IMR-90 (cell line): ENCODE data around the gene MEF2C. TPM values are rescaled to one million over a fixed set of nuclear protein-coding genes. Genes with fewer than 3 reads are reported as not detected.

ENCODE experiments used
- ATAC-seq: fragments of 200-7000 bp; cut with Tn5 transposase; 2 replicates; pipeline ENCODE4 v1.9.1; 2020; ENCODE audit warnings: low read depth, mild to moderate bottlenecking, moderate library complexity
- BruUV-seq: library from RNA; stranded (reverse); fragments of 400-500 nt; replicated peaks from 2 replicates; lab custom pipeline; 2021; lab: Mats Ljungman, UMichigan
- CTCF ChIA-PET: fragments of 300-600 bp; formaldehyde crosslinking; extraction: SDS; loops from one replicate; lab custom pipeline; 2021; ENCODE audit warnings: antibody characterized with exemption; lab: Yijun Ruan, JAX
- POLR2A ChIA-PET: fragments of 300-600 bp; sonication (Branson Sonifier 250); formaldehyde crosslinking; loops from one replicate; lab custom pipeline; 2022; ENCODE audit warnings: antibody characterized with exemption; ENCODE audit not compliant: unreplicated experiment; lab: Charles Lee
- DNase-seq: peaks from one replicate; pipeline ENCODE4 v3.0.0; 2013
- H2AFZ ChIP-seq: replicated peaks from 2 replicates; pipeline ENCODE3; 2013; ENCODE audit warnings: low read length, mild to moderate bottlenecking; ENCODE audit not compliant: poor library complexity
- H2AK5ac ChIP-seq: 2 replicates; pipeline ENCODE4 v1.6.1; 2013; ENCODE audit warnings: low read depth, low read length, inconsistent platforms
- H2AK9ac ChIP-seq: replicated peaks from 2 replicates; pipeline ENCODE3; 2013; ENCODE audit warnings: mild to moderate bottlenecking, low read depth, low read length, moderate library complexity; ENCODE audit not compliant: poor library complexity
- H2BK120ac ChIP-seq: 2 replicates; pipeline ENCODE4 v1.6.1; 2013; ENCODE audit warnings: low read depth, low read length, inconsistent platforms
- H2BK15ac ChIP-seq: 3 replicates; pipeline ENCODE4 v1.6.1; 2013; ENCODE audit warnings: low read depth, low read length, inconsistent platforms
- H2BK20ac ChIP-seq: 2 replicates; pipeline ENCODE4 v1.6.1; 2013; ENCODE audit warnings: low read depth, mild to moderate bottlenecking, inconsistent platforms, low read length, moderate library complexity
- H2BK5ac ChIP-seq: 2 replicates; pipeline ENCODE4 v1.6.1; 2013; ENCODE audit warnings: mild to moderate bottlenecking, low read depth, low read length, inconsistent platforms; ENCODE audit not compliant: poor library complexity, severe bottlenecking
- H3K14ac ChIP-seq: replicated peaks from 2 replicates; pipeline ENCODE4 v1.6.1; 2013; ENCODE audit warnings: low read depth, low read length, inconsistent platforms
- H3K18ac ChIP-seq: 2 replicates; pipeline ENCODE4 v1.6.1; 2013; ENCODE audit warnings: low read depth, low read length, control low read depth
- H3K23ac ChIP-seq: 2 replicates; pipeline ENCODE4 v1.6.1; 2013; ENCODE audit warnings: low read depth, low read length, inconsistent platforms
- H3K27ac ChIP-seq: 2 replicates; pipeline ENCODE4 v1.5.1; 2013; ENCODE audit warnings: mild to moderate bottlenecking, control low read depth, low read length; ENCODE audit not compliant: insufficient read depth
- H3K27me3 ChIP-seq: 2 replicates; pipeline ENCODE4 v1.6.1; 2013; ENCODE audit warnings: low read length; ENCODE audit not compliant: control insufficient read depth, insufficient read depth
- H3K36me3 ChIP-seq: 2 replicates; pipeline ENCODE4 v1.6.1; 2013; ENCODE audit warnings: low read length, mixed read lengths; ENCODE audit not compliant: control insufficient read depth, insufficient read depth
- H3K4ac ChIP-seq: 2 replicates; pipeline ENCODE4 v1.6.1; 2013; ENCODE audit warnings: low read depth, low read length, inconsistent platforms
- H3K4me1 ChIP-seq: 2 replicates; pipeline ENCODE4 v1.6.1; 2013; ENCODE audit warnings: low read length, mixed read lengths; ENCODE audit not compliant: control insufficient read depth, insufficient read depth
- H3K4me2 ChIP-seq: 2 replicates; pipeline ENCODE4 v1.6.1; 2013; ENCODE audit warnings: low read depth, mild to moderate bottlenecking, control low read depth, low read length, moderate library complexity
- H3K4me3 ChIP-seq: 2 replicates; pipeline ENCODE4 v1.5.1; 2013; ENCODE audit warnings: low read depth, mild to moderate bottlenecking, control low read depth, low read length, moderate library complexity; ENCODE audit not compliant: insufficient read depth
- H3K56ac ChIP-seq: 2 replicates; pipeline ENCODE4 v1.6.1; 2013; ENCODE audit warnings: low read length, inconsistent platforms; ENCODE audit not compliant: insufficient read depth; ENCODE audit errors: extremely low read depth
- H3K79me1 ChIP-seq, 2 experiments: 2 replicates each; pipeline ENCODE4 v1.6.1; 2013; ENCODE audit warnings: low read length in 2 of 2, inconsistent platforms in 1 of 2, low read depth in 1 of 2
- H3K9ac ChIP-seq: 2 replicates; pipeline ENCODE4 v1.6.1; 2013; ENCODE audit warnings: low read depth, low read length, control low read depth
- H3K9me1 ChIP-seq: 2 replicates; pipeline ENCODE4 v1.6.1; 2013; ENCODE audit warnings: low read length, inconsistent platforms; ENCODE audit not compliant: insufficient read depth
- H3K9me3 ChIP-seq: 2 replicates; pipeline ENCODE4 v1.6.1; 2013; ENCODE audit warnings: low read length; ENCODE audit not compliant: control insufficient read depth, insufficient read depth
- H4K20me1 ChIP-seq: 2 replicates; pipeline ENCODE4 v1.6.1; 2013; ENCODE audit warnings: low read length, inconsistent platforms; ENCODE audit not compliant: insufficient read depth
- H4K5ac ChIP-seq: 2 replicates; pipeline ENCODE4 v1.6.1; 2013; ENCODE audit warnings: mild to moderate bottlenecking, low read depth, low read length, control low read depth
- H4K8ac ChIP-seq, 2 experiments: 2 replicates each; pipeline ENCODE4 v1.6.1; 2013; ENCODE audit warnings: low read depth in 2 of 2, low read length in 2 of 2, control low read depth in 1 of 2, inconsistent platforms in 1 of 2
- H4K91ac ChIP-seq: 2 replicates; pipeline ENCODE4 v1.6.1; 2013; ENCODE audit warnings: low read depth, low read length, inconsistent platforms; ENCODE audit not compliant: insufficient read depth
- BHLHE40 ChIP-seq: fragments of 150-350 bp; IDR thresholded peaks from 2 replicates; pipeline ENCODE4 v1.6.1; 2016; ENCODE audit warnings: mild to moderate bottlenecking, low read depth, low read length
- CEBPB ChIP-seq: IDR thresholded peaks from 2 replicates; pipeline ENCODE4 v1.6.1; 2012; ENCODE audit warnings: low read depth, low read length, improper control_type of control experiment
- MXI1 ChIP-seq: IDR thresholded peaks from 2 replicates; pipeline ENCODE4 v1.6.1; 2012; ENCODE audit warnings: low read depth, mild to moderate bottlenecking, low read length, moderate library complexity, borderline replicate concordance
- RAD21 ChIP-seq: IDR thresholded peaks from 2 replicates; pipeline ENCODE4 v1.6.1; 2012; ENCODE audit warnings: low read length, improper control_type of control experiment
- WGBS, 2 experiments: methylation state at CpG; one replicate each; pipeline versions ENCODE4 v1.1.5 to v1.1.7; 2013; ENCODE audit warnings: missing lambda C conversion rate in 2 of 2; ENCODE audit not compliant: insufficient read length in 1 of 2; ENCODE audit errors: extremely low coverage in 2 of 2; 5-methylcytosine and 5-hydroxymethylcytosine counted together
- dilution Hi-C: fragments of 300-500 bp; cut with HindIII; formaldehyde crosslinking; loops from one replicate; pipeline ENCODE4 v1.14.3; 2018; ENCODE audit warnings: low sequenced_read_pairs; ENCODE audit not compliant: unreplicated experiment
- in situ Hi-C: fragments of 300-500 bp; cut with MboI; formaldehyde crosslinking; loops from 3 replicates; pipeline ENCODE4 v1.14.3; 2019; ENCODE audit warnings: low sequenced_read_pairs, inconsistent platforms, mixed read lengths
- intact Hi-C: fragments of 100-400 bp; cut with micrococcal nuclease; formaldehyde crosslinking; loops from 2 replicates; pipeline ENCODE4 v1.10.0; 2022
- polyA plus RNA-seq, 3 experiments: library from polyadenylated mRNA; depleted of rRNA; stranded (reverse); fragments of >200 nt; gene quantifications; 2 replicates each; pipeline ENCODE4 v1.2.3, GENCODE V29; 2012; ENCODE audit warnings: low replicate concordance in 1 of 3
- total RNA-seq: library from RNA; depleted of rRNA; stranded (reverse); fragments of >200 nt; gene quantifications from 2 replicates; pipeline ENCODE4 v1.2.3, GENCODE V29; 2012
- TF ChIP-seq, protein P1 (sequence below): fragments of 150-350 bp; IDR thresholded peaks from 2 replicates; pipeline ENCODE4 v1.6.1; 2017; ENCODE audit warnings: mild to moderate bottlenecking, antibody characterized with exemption, low read length, low read depth
- TF ChIP-seq, protein P2 (sequence below): conservative IDR thresholded peaks from 2 replicates; pipeline ENCODE4 v1.5.1; 2012; ENCODE audit warnings: mild to moderate bottlenecking, low read depth, low read length, improper control_type of control experiment

MEF2C gene
- total and polyA plus RNA-seq, 2 of the 4 experiments (the other 2 are of a cell fraction) = 1.5 to 6.8 TPM

DNA sequence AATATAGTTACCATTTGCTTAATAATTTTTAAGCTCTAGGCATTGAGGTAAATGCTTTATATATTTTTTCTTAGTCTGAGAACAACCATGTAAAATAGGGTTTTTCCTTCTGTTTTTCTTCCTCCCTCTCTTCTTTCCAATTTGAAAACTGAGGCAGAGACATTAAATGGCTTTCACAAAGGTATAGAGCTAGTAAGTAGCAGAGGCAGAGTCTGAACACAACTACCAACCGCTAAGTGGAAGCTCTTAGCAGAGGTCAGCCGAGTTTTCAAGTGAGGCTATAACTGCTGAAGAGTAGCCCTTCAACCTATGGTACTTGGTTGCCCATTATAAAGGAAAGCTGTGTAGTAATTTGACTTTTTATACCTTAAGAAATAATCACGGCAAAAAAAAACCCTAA, 187.1 kb downstream of the MEF2C start:
- H4K5ac ChIP-seq = no peak overlapping the region
- dilution Hi-C loops (no loop called here), intact Hi-C loops (no loop called here), in situ Hi-C loops (no loop called here)
- H3K9me1 ChIP-seq = no peaks in the 10 kb centered on the region
- no peaks in the 10 kb centered on the region for H3K79me1 ChIP-seq
- no peak overlapping the region for H3K4ac ChIP-seq
- BruUV-seq = no TSS peak
- no peak overlapping the region for H2BK5ac ChIP-seq
- H3K4me3 ChIP-seq = no peak overlapping the region
- POLR2A ChIA-PET = interaction anchor here (0.6 kb wide), 1 partner anchor 1469 kb away, joined by 3 read pairs; no protein-coding TSS in a partner anchor
- no peak for TF ChIP-seq RAD21
- TF ChIP-seq, protein P1, sequence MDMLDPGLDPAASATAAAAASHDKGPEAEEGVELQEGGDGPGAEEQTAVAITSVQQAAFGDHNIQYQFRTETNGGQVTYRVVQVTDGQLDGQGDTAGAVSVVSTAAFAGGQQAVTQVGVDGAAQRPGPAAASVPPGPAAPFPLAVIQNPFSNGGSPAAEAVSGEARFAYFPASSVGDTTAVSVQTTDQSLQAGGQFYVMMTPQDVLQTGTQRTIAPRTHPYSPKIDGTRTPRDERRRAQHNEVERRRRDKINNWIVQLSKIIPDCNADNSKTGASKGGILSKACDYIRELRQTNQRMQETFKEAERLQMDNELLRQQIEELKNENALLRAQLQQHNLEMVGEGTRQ = no peak
- TF ChIP-seq BHLHE40 = no peak
- no peak for TF ChIP-seq CEBPB
- no peak for TF ChIP-seq MXI1
- TF ChIP-seq, protein P2, sequence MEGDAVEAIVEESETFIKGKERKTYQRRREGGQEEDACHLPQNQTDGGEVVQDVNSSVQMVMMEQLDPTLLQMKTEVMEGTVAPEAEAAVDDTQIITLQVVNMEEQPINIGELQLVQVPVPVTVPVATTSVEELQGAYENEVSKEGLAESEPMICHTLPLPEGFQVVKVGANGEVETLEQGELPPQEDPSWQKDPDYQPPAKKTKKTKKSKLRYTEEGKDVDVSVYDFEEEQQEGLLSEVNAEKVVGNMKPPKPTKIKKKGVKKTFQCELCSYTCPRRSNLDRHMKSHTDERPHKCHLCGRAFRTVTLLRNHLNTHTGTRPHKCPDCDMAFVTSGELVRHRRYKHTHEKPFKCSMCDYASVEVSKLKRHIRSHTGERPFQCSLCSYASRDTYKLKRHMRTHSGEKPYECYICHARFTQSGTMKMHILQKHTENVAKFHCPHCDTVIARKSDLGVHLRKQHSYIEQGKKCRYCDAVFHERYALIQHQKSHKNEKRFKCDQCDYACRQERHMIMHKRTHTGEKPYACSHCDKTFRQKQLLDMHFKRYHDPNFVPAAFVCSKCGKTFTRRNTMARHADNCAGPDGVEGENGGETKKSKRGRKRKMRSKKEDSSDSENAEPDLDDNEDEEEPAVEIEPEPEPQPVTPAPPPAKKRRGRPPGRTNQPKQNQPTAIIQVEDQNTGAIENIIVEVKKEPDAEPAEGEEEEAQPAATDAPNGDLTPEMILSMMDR = no peak
- no CpG with 5 or more reads among the region's 3 CpGs for WGBS, 2 experiments
- H3K4me1 ChIP-seq = peaks cover 3% of the 10 kb centered on the region; the same call in 1 of the 2 replicates
- H2BK120ac ChIP-seq = no peak overlapping the region
- no peak overlapping the region for H3K23ac ChIP-seq
- H3K56ac ChIP-seq = no peak overlapping the region
- H3K9ac ChIP-seq = no peak overlapping the region
- H4K91ac ChIP-seq = no peak overlapping the region
- no peak overlapping the region for H3K27ac ChIP-seq
- no peak overlapping the region for H2BK15ac ChIP-seq
- H2AFZ ChIP-seq = no peak overlapping the region
- no peak overlapping the region for H3K18ac ChIP-seq
- H3K36me3 ChIP-seq = no peaks in the 10 kb centered on the region
- H3K4me2 ChIP-seq = no peak overlapping the region
- H3K27me3 ChIP-seq = peaks cover 52% of the 10 kb centered on the region
- ATAC-seq = no peak
- no peak overlapping the region for H2AK5ac ChIP-seq
- H3K14ac ChIP-seq = no peak overlapping the region
- no peak overlapping the region for H2BK20ac ChIP-seq
- no peak for DNase-seq
- H3K9me3 ChIP-seq = no peaks in the 10 kb centered on the region
- H4K20me1 ChIP-seq = no peaks in the 10 kb centered on the region
- H2AK9ac ChIP-seq = no peak overlapping the region
- CTCF ChIA-PET = interaction anchor here (0.6 to 1.6 kb wide), 4 partner anchors 11 to 1645 kb away, joined by 3 to 7 read pairs (median 4); no protein-coding TSS in a partner anchor
- no peak overlapping the region for H4K8ac ChIP-seq
